Hematopoietic multipotent progenitor cell treated with erythropoietin and hydrocortisone succinate and interleukin-3 and kit ligand, for 4 days (in vitro differentiated cells): Measurements from ENCODE around the gene CARS2.
"Not testable (repeated sequence)": the region's sequence is repeated elsewhere in the genome, so short reads cannot be mapped to it uniquely, and the experiment has no call there.

ENCODE experiments used
- DNase-seq: peaks from one replicate; pipeline ENCODE4 v3.0.0-alpha.2; 2015

CARS2 gene

DNA sequence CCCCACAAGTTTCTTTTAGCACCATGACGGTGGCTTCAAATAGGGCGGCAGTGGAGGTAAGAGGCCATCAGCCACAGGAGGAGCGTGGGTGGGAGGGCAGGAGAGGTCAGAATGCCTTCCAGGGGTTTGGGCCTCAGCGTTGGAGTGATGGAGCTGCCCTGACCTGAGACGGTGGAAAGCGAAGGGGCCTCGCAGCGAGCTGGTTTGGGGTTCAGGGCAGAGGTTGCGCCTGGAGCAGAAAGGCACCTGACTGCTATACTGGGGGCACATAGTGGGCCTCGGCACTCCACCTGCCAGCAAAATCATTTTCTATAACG lies 91.0 kb downstream of the CARS2 start:
- DNase-seq = no peak

DNA sequence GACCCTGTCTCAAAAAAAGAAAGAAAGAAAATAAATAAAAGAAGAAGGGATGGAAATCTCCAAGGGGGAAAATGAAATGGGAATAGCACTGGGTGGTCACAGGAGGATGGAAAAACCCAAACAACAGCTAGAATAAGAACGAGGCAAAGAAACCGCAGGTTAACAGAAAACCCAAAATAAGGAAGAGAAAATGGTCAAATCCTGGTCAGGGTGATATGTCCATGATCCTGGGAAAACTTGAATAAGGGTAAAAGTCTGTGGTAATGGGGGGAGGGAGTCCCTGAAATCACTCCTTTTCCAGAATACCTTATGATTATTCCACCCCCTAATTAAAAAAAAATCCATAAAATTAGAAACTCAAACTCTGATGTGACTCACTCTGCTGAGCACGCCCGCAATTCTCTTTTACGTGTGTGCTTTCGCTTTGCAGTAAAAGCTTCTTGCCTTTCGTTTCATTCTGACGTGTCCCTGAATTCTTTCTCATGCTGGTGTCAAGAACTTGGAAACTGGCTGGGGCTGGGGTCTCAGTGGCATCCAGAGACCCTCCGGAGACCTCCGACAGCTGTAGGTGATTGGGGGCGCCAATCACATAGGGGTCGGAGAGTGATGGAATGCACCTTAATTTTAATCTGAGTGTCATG lies 94.8 kb downstream of the CARS2 start:
- no peak for DNase-seq

DNA sequence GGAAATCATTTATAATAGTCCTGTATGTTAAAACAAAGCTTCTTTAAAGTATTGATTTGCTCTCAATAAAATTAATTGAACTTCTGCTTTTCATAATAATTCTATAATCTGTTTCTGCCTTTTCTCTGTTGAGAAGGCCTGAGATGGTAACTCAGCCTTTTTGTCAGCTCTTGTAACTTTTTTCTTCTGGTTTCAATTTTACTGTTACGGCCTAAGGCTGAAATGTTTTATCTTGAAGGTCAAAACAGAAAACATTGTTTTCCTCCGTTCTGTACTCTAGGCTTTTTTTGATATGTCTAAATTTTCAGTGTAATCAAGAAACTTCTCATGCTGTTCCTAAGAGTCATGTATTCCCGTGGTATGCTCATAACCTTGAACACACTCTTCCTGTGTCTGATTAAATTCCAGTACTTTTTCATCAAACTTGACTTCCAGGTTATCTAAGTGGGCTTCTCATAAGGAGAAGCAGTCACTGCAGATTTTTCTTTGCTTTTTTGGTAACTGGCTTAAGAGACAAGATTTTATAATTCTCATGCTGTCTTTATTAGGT lies 98.2 kb downstream of the CARS2 start:
- DNase-seq = no peak

DNA sequence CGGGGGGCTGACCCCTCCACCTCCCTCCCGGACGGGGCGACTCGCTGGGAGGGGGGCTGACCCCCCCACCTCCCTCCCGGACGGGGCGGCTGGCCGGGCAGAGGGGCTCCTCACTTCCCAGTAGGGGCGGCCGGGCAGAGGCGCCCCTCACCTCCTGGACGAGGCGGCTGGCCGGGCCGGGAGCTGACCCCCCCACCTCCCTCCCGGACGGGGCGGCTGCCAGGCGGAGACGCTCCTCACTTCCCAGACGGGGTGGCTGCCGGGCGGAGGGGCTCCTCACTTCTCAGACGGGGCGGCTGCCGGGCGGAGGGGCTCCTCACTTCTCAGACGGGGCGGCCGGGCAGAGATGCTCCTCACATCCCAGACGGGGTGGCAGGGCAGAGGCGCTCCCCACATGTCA lies 99.6 kb downstream of the CARS2 start:
- not testable (repeated sequence) for DNase-seq

DNA sequence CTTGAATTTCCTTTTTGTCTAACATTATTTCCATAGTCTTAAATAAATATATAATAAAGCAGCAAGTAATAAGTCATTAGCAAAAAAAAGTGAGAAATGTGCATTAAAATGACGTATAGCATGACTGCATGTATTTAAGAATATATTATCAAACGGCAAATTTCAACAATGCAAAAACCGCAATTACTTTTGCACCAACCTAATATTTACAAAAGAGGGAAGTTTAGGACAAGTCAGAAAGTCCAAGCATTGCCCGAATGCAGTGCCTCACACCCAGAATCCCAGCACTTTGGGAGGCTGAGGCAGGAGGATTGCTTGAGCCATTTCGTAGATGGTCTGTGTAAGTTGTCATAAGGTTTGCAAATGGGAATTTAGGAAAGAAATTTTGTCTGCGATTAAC lies 100.8 kb downstream of the CARS2 start:
- no peak for DNase-seq

DNA sequence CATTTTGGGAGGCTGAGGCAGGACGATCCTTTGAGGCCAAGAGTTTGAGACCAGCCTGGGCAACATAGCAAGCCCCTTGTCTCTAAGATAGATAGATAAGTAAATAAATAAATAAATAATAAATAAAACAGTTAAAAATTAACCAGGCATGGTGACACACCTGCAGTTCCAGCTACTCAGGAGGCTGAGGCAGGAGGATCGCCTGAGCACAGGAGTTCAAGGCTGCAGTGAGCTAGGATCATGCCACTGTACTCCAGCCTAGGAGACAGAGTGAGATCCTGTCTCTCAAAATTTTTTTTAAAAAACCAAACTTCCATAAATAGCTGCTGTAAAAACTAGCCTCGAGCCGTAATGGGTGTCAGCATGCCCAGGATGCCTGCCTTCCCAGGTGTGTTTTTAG lies 104.9 kb downstream of the CARS2 start:
- no peak for DNase-seq

DNA sequence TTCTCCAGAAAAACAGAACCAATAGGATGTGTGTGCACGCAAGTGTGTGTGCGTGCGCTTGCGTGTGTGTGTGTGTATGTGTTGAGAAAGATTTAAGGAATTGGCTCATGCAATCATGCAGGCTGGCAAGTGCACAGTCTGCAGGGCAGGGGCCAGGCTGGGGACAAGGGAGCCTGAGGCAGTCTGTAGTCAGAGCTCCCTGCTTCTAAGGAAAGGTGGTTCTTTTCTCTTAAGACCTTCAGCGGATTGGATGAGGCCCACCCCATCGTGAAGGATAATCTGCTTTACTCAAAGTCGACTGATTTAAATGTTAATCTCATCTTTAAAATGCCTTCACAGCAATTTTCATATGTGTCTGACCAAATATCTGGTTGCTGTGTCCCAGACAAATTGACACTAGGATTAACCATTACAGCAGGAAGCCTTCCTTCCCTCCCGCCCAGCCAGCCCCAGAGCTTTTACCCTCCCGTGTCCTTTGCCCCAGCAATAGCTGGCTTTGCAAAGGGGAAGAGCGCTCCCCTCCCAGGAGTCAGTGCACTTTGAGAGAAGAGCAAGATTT lies 105.6 kb downstream of the CARS2 start:
- DNase-seq = no peak

DNA sequence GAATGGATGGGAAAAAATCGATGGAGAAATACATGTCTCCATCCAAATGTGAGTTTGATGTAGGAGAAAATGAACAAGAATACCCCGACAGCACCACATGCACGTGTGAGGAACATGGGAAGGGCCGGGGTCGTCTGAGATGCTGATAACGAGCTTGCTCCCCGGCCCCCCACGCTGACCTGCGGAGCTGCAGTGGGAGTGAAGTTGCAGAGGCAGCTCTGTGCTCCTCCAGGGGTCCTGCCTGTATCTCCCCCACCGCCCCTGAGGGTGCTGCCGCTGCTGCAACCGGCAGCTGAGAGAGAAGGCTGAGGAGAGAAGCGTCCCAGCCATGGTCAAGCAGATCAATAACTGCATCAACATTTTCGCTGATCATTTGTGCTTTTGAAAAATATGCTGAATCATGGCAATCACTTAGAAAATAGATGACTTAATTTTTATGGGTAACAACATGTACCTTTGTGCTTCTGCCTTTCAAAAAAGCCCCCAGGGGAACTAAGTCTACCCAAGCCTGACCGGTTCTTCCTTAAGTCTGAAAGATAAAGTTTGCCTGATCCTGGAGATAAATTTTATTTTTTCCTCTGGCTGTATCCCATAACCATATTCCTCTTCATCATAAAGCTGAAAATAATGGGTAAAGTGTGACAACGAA lies 108.8 kb downstream of the CARS2 start:
- no peak for DNase-seq

DNA sequence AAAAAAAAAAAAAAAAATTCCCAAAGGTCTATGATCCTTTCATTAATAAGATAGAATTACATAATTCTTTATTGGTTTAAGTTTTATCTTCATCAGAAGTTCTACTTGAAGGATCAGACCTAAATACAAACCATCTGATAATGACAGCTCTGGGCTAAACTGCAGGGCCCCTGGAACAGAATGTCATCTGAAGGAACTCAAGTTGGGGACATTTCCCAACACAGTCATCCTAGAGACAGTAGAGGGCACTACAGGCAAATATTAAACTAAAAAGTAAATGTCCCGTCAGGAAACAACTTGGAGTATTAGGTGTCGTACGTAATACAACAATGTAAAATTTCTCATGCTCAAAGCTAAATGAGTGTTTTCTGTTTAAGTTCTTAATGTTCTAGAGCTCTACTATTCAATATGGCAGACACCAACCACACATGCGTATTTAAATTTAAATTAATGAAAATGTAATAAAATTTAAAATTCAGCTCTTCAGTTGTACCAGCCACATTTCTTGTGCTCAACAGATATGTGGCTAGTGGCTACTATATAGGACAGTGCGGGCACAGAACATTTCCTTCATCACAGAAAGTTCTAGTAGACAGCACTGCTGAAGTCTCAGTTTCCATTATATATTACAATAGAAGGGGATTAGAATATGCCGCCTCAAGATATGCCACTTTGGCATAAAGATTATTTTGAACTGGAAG lies 112.3 kb downstream of the CARS2 start:
- peak; percentile 87 for DNase-seq

DNA sequence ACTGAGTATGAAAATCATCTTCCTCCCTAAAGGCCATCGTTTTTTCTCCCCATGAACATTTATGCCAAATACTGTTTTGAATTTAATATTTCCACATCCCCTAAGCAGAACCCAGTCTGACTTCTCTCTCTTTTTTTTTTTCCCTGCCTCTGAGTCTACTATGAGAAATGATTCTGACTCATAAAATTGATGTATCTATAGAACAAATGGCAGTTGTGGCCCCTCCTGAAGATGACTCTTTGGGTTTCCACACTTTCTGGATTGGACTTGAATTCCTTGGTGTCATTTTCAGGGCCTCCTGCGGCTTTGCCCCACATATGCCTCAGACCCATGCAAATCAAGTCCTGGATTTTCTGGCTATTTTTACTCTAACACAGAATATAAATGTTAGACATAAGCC lies 113.3 kb downstream of the CARS2 start:
- DNase-seq = no peak
